H9 (cell line): ENCODE data around the gene ARL2BP. TPM values are rescaled to one million over a fixed set of nuclear protein-coding genes. Genes with fewer than 3 reads are reported as not detected.

Experiments used
- DNase-seq: peaks from one replicate; pipeline ENCODE4 v3.0.0-alpha.2; 2017
- H2AFZ ChIP-seq: one replicate; pipeline ENCODE4 v1.6.1; 2013; ENCODE audit warnings: mild to moderate bottlenecking, low read length, control low read depth, moderate library complexity
- H2AK5ac ChIP-seq: 2 replicates; pipeline ENCODE4 v1.6.1; 2013; ENCODE audit warnings: low read length, control low read depth, mixed read lengths; ENCODE audit not compliant: insufficient read length
- H2BK120ac ChIP-seq: one replicate; pipeline ENCODE4 v1.6.1; 2013; ENCODE audit warnings: low read depth, mild to moderate bottlenecking, low read length, control low read depth, inconsistent platforms; ENCODE audit not compliant: poor library complexity, severe bottlenecking
- H2BK12ac ChIP-seq: 2 replicates; pipeline ENCODE4 v1.6.1; 2013; ENCODE audit warnings: low read length, control low read depth, mixed read lengths, low read depth; ENCODE audit not compliant: insufficient read length
- H2BK15ac ChIP-seq: 2 replicates; pipeline ENCODE4 v1.6.1; 2013; ENCODE audit warnings: low read depth, low read length, control low read depth
- H2BK20ac ChIP-seq: one replicate; pipeline ENCODE4 v1.6.1; 2013; ENCODE audit warnings: low read depth, mild to moderate bottlenecking, low read length, control low read depth, inconsistent platforms; ENCODE audit not compliant: poor library complexity, severe bottlenecking
- H2BK5ac ChIP-seq: 2 replicates; pipeline ENCODE4 v1.6.1; 2013; ENCODE audit warnings: low read length, control low read depth, mixed read lengths; ENCODE audit not compliant: insufficient read length
- H3K14ac ChIP-seq: 2 replicates; pipeline ENCODE4 v1.6.1; 2013; ENCODE audit warnings: low read length, control low read depth; ENCODE audit not compliant: insufficient read depth
- H3K18ac ChIP-seq: 2 replicates; pipeline ENCODE4 v1.6.1; 2013; ENCODE audit warnings: low read depth, mild to moderate bottlenecking, mixed read lengths, low read length, control low read depth; ENCODE audit not compliant: insufficient read length
- H3K23ac ChIP-seq: 2 replicates; pipeline ENCODE4 v1.6.1; 2013; ENCODE audit warnings: low read length, control low read depth, mixed read lengths, low read depth; ENCODE audit not compliant: insufficient read length
- H3K23me2 ChIP-seq: 2 replicates; pipeline ENCODE4 v1.6.1; 2013; ENCODE audit warnings: low read depth, mild to moderate bottlenecking, mixed read lengths, low read length, control low read depth; ENCODE audit not compliant: insufficient read length, poor library complexity, severe bottlenecking
- H3K27ac ChIP-seq: 2 replicates; pipeline ENCODE4 v1.5.1; 2013; ENCODE audit warnings: low read length, control low read depth, mixed read lengths, low read depth; ENCODE audit not compliant: insufficient read length
- H3K27me3 ChIP-seq: 2 replicates; pipeline ENCODE4 v1.6.1; 2013; ENCODE audit warnings: low read length, control low read depth, inconsistent platforms; ENCODE audit not compliant: insufficient read depth
- H3K4ac ChIP-seq: 2 replicates; pipeline ENCODE4 v1.6.1; 2013; ENCODE audit warnings: low read depth, mild to moderate bottlenecking, control low read depth, inconsistent platforms, low read length, moderate library complexity
- H3K4me1 ChIP-seq: 2 replicates; pipeline ENCODE4 v1.6.1; 2013; ENCODE audit warnings: low read length, control low read depth, inconsistent platforms; ENCODE audit not compliant: insufficient read depth
- H3K4me2 ChIP-seq: 2 replicates; pipeline ENCODE4 v1.6.1; 2013; ENCODE audit warnings: low read length, control low read depth, mixed read lengths; ENCODE audit not compliant: insufficient read length, insufficient read depth
- H3K56ac ChIP-seq: 2 replicates; pipeline ENCODE4 v1.6.1; 2013; ENCODE audit warnings: low read depth, mild to moderate bottlenecking, mixed read lengths, low read length, control low read depth; ENCODE audit not compliant: insufficient read length
- H3K79me1 ChIP-seq: 2 replicates; pipeline ENCODE4 v1.6.1; 2013; ENCODE audit warnings: low read depth, mild to moderate bottlenecking, moderate library complexity, low read length, control low read depth, inconsistent platforms; ENCODE audit not compliant: insufficient read depth, poor library complexity, severe bottlenecking
- H3K79me2 ChIP-seq: 2 replicates; pipeline ENCODE4 v1.6.1; 2013; ENCODE audit warnings: low read length, control low read depth, inconsistent platforms; ENCODE audit not compliant: insufficient read depth
- H3K9ac ChIP-seq: 2 replicates; pipeline ENCODE4 v1.6.1; 2013; ENCODE audit warnings: low read length, control low read depth, mixed read lengths; ENCODE audit not compliant: insufficient read length; ENCODE audit errors: extremely low read depth
- H3K9me3 ChIP-seq: one replicate; pipeline ENCODE4 v1.6.1; 2013; ENCODE audit warnings: low read depth, low read length, inconsistent platforms; ENCODE audit not compliant: control insufficient read depth
- H3T11ph ChIP-seq: one replicate; pipeline ENCODE4 v1.6.1; 2013; ENCODE audit warnings: mild to moderate bottlenecking, low read length, control low read depth, inconsistent platforms
- H4K20me1 ChIP-seq: one replicate; pipeline ENCODE4 v1.6.1; 2013; ENCODE audit not compliant: control insufficient read depth, insufficient read length, insufficient read depth
- H4K5ac ChIP-seq: 2 replicates; pipeline ENCODE4 v1.6.1; 2013; ENCODE audit warnings: low read depth, mild to moderate bottlenecking, mixed read lengths, low read length, control low read depth; ENCODE audit not compliant: insufficient read length
- H4K8ac ChIP-seq: replicated peaks from 2 replicates; pipeline ENCODE4 v1.6.1; 2013; ENCODE audit warnings: low read length, control low read depth, mixed read lengths, low read depth; ENCODE audit not compliant: insufficient read length
- H4K91ac ChIP-seq: 2 replicates; pipeline ENCODE4 v1.6.1; 2013; ENCODE audit warnings: low read depth, mild to moderate bottlenecking, moderate library complexity, mixed read lengths, low read length, control low read depth; ENCODE audit not compliant: insufficient read length
- H3K27ac Mint-ChIP-seq, 3 experiments: 2 replicates in 2 of 3; 3 replicates in 1 of 3; pipeline ENCODE4 v1.8.0; 2020 to 2021; ENCODE audit warnings: mixed read lengths in 3 of 3, mild to moderate bottlenecking in 1 of 3, moderate library complexity in 1 of 3
- H3K27me3 Mint-ChIP-seq: 2 replicates; pipeline ENCODE4 v1.8.0; 2021; ENCODE audit warnings: low read depth, mild to moderate bottlenecking, moderate library complexity, mixed read lengths
- H3K36me3 Mint-ChIP-seq, 3 experiments: 2 replicates in 2 of 3; 3 replicates in 1 of 3; pipeline ENCODE4 v1.8.0; 2020 to 2021; ENCODE audit warnings: low read depth in 3 of 3, mixed read lengths in 3 of 3; ENCODE audit not compliant: insufficient read depth in 1 of 3
- H3K4me1 Mint-ChIP-seq, 2 experiments: 2 replicates each; pipeline ENCODE4 v1.8.0; 2020; ENCODE audit warnings: mixed read lengths in 2 of 2
- H3K4me3 Mint-ChIP-seq, 2 experiments: 2 replicates in 1 of 2; 3 replicates in 1 of 2; pipeline ENCODE4 v1.8.0; 2020 to 2021; ENCODE audit warnings: mild to moderate bottlenecking in 2 of 2, mixed read lengths in 2 of 2, moderate library complexity in 1 of 2
- H3K9me3 Mint-ChIP-seq, 2 experiments: 2 replicates in 1 of 2; 3 replicates in 1 of 2; pipeline ENCODE4 v1.8.0; 2020; ENCODE audit warnings: mild to moderate bottlenecking in 2 of 2, mixed read lengths in 2 of 2, moderate library complexity in 1 of 2
- whole genome bisulfite sequencing: extraction: QIAGEN DNeasy Blood & Tissue Kit; methylation state at CpG from one replicate; pipeline ENCODE4 v1.1.7; 2013; ENCODE audit warnings: missing lambda C conversion rate, low lambda C conversion rate, mixed read lengths; ENCODE audit not compliant: insufficient read length; ENCODE audit errors: extremely low coverage; 5-methylcytosine and 5-hydroxymethylcytosine counted together
- total RNA-seq: library from RNA; stranded (reverse); gene quantifications from 2 replicates; pipeline ENCODE4 v1.2.1, GENCODE V29; 2021
- TF ChIP-seq, protein P1 (sequence below): fragments of 200-600 bp; sonication (generic); conservative IDR thresholded peaks from 3 replicates; pipeline ENCODE4 v1.8.0; 2021; ENCODE audit warnings: antibody characterized with exemption, mild to moderate bottlenecking

Gene ARL2BP
- total RNA-seq, 1 experiment from 2014 or later: 18.0 TPM

DNA sequence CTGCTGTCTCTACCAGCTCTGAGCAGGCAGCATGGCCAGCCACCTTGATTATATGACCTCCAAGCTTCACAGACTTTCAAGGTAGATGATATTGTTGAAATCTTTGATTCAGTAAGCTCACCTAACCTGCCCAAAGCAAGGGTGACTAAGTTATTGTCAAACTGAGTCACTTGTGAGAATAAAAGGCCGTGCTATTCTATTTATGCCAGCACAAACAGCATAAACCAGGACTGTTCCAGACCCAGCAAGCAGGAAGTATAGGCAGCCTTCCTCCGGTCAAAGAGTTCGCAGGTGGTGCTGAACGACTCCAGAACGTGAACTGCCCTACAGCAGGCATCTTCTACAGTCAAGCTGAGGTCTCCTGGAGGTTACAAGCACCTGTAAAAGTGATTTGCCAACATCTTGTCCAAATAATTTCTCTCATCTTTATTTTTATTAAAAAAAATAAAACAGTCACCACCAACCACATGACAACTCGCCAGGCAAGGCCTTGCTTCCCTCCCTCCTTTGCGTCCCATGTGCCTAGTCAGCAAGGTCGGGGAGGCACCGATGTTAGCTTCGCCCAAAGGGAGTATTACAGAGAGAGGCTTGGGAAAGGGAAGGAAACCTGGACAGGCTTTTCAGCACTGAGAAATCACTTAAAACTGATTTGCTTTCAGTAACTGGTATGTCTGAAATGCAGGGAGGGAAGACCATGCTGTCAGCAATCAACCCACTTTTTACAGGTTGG, 10.8 kb downstream of the ARL2BP start:
- Histone ChIP-seq H3K27me3 (no peaks in the 10 kb centered on the region), H3K4ac (no peak overlapping the region), H4K5ac (no peak overlapping the region), H3K23ac (no peak overlapping the region), H3T11ph (no peak overlapping the region), H3K9me3 (peaks cover 6% of the 10 kb centered on the region), H3K9ac (no peak overlapping the region), H3K27ac (no peak overlapping the region), H2BK5ac (no peak overlapping the region), H2BK120ac (no peak overlapping the region), H2BK20ac (no peak overlapping the region), H3K14ac (no peak overlapping the region), H4K20me1 (no peaks in the 10 kb centered on the region), H4K8ac (no peak overlapping the region), H3K23me2 (no peaks in the 10 kb centered on the region), H3K79me2 (no peaks in the 10 kb centered on the region), H3K4me1 (peaks cover 3% of the 10 kb centered on the region), H2BK12ac (no peak overlapping the region), H3K56ac (no peak overlapping the region), H3K79me1 (no peaks in the 10 kb centered on the region), H3K4me2 (no peak overlapping the region), H2AFZ (no peak overlapping the region), H2AK5ac (no peak overlapping the region), H4K91ac (no peak overlapping the region), H2BK15ac (no peak overlapping the region), H3K18ac (no peak overlapping the region)
- Mint-ChIP-seq H3K27ac (peak overlapping the region in 2 of 3 experiments; percentile 50 to 90; a peak in 3 of 7 replicates), H3K36me3 (peaks cover 10 to 19% (median 13%) of the 10 kb centered on the region in 3 experiments), H3K27me3 (no peaks in the 10 kb centered on the region; the same call in 1 of the 2 replicates), H3K4me1 (peaks cover 12% of the 10 kb centered on the region in 2 experiments), H3K9me3 (peaks cover 0 to 4% of the 10 kb centered on the region in 2 experiments; a peak in 3 of 5 replicates), H3K4me3 (no peak overlapping the region)
- TF ChIP-seq, protein P1, sequence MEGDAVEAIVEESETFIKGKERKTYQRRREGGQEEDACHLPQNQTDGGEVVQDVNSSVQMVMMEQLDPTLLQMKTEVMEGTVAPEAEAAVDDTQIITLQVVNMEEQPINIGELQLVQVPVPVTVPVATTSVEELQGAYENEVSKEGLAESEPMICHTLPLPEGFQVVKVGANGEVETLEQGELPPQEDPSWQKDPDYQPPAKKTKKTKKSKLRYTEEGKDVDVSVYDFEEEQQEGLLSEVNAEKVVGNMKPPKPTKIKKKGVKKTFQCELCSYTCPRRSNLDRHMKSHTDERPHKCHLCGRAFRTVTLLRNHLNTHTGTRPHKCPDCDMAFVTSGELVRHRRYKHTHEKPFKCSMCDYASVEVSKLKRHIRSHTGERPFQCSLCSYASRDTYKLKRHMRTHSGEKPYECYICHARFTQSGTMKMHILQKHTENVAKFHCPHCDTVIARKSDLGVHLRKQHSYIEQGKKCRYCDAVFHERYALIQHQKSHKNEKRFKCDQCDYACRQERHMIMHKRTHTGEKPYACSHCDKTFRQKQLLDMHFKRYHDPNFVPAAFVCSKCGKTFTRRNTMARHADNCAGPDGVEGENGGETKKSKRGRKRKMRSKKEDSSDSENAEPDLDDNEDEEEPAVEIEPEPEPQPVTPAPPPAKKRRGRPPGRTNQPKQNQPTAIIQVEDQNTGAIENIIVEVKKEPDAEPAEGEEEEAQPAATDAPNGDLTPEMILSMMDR: no peak
- 100% methylated on average over 1 of the region's 10 CpGs for WGBS
- no peak for DNase-seq
